ENCODE results near the gene PTGS2. TPM values are rescaled to one million over a fixed set of nuclear protein-coding genes. Genes with fewer than 3 reads are reported as not detected.
A peak's percentile ranks its signal among the peaks of the same experiment; 100 is the strongest.

Gene PTGS2
- total and polyA plus RNA-seq, 7 donors, result 0.03 to 0.53 (median 0.13) TPM

DNA sequence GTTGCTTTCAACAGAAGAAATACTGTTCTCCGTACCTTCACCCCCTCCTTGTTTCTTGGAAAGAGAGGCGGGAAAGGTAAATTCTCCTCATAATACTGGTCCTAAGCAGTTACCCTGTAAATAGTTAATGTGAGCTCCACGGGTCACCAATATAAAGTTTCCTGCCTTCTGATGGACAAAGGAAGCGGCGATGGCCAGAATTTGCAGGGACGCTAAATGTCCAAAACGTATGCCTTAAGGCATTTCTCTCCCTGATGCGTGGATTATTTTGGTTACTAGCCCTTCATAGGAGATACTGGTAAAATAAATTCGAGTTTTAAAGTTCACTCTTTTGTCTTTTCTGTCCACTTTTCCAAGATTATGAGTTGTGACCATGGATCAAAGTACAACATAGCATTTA, 898 bp upstream of the PTGS2 start:
- no peak for ATAC-seq
- intact Hi-C loops (cut with DNase I), result no loop called here
- peaks cover 2 to 22% (median 8%) of the 10 kb centered on the region in 3 donors for H3K27me3 ChIP-seq (ENCODE audit: insufficient read depth in 3 of 3, low read length in 2 of 3)

DNA sequence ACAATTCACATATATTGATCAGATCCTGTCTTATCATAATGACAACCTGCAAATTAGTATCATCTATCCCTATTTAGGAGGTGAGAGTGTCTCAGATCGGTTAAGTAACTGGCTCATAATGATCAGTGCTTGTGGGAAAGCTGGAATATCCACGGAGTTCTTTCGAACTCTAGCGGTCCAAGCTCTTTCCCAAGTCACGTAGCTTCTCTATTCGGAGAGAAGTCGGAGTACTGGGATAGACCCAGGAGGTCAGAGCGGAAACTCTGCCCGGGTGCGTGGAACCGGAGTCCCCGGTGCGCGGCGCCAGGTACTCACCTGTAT, 339 bp downstream of the PTGS2 start:
- H3K27me3 ChIP-seq (ENCODE audit: insufficient read depth in 3 of 3, low read length in 2 of 3), result peaks cover 2 to 22% (median 8%) of the 10 kb centered on the region in 3 donors
- intact Hi-C loops (cut with DNase I), result no loop called here
- DNase-seq, result no peak
- no peaks in the 10 kb centered on the region for H3K4me1 ChIP-seq
- H3K27ac ChIP-seq, result peak overlapping the region; percentile 30
- WGBS, 3 donors, result 1 to 2% (median 2%) methylated on average over 15 of the region's 15 CpGs
- H3K4me3 ChIP-seq, result peak overlapping the region; percentile 61
- TF ChIP-seq, protein P1, sequence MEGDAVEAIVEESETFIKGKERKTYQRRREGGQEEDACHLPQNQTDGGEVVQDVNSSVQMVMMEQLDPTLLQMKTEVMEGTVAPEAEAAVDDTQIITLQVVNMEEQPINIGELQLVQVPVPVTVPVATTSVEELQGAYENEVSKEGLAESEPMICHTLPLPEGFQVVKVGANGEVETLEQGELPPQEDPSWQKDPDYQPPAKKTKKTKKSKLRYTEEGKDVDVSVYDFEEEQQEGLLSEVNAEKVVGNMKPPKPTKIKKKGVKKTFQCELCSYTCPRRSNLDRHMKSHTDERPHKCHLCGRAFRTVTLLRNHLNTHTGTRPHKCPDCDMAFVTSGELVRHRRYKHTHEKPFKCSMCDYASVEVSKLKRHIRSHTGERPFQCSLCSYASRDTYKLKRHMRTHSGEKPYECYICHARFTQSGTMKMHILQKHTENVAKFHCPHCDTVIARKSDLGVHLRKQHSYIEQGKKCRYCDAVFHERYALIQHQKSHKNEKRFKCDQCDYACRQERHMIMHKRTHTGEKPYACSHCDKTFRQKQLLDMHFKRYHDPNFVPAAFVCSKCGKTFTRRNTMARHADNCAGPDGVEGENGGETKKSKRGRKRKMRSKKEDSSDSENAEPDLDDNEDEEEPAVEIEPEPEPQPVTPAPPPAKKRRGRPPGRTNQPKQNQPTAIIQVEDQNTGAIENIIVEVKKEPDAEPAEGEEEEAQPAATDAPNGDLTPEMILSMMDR (IDR thresholded peaks at IDR 0.05), result no peak
- peak in 2 of 4 donors; percentile 46 to 56 for ATAC-seq
- no peaks in the 10 kb centered on the region for H3K36me3 ChIP-seq (ENCODE audit: insufficient read depth in 1 of 2, low read depth in 1 of 2)
- H3K9me3 ChIP-seq, result no peaks in the 10 kb centered on the region

More for the DNA sequence above, 898 bp upstream of the PTGS2 start:
- no peak for DNase-seq
- no peak overlapping the region for H3K27ac ChIP-seq
- TF ChIP-seq, protein P1 (IDR thresholded peaks at IDR 0.05), result no peak
- no peaks in the 10 kb centered on the region for H3K36me3 ChIP-seq (ENCODE audit: insufficient read depth in 1 of 2, low read depth in 1 of 2)
- H3K4me1 ChIP-seq, result no peaks in the 10 kb centered on the region
- no peaks in the 10 kb centered on the region for H3K9me3 ChIP-seq
- 17 to 18% (median 18%) methylated on average over 9 of the region's 9 CpGs for WGBS, 3 donors
- peak overlapping the region; percentile 61 for H3K4me3 ChIP-seq

DNA sequence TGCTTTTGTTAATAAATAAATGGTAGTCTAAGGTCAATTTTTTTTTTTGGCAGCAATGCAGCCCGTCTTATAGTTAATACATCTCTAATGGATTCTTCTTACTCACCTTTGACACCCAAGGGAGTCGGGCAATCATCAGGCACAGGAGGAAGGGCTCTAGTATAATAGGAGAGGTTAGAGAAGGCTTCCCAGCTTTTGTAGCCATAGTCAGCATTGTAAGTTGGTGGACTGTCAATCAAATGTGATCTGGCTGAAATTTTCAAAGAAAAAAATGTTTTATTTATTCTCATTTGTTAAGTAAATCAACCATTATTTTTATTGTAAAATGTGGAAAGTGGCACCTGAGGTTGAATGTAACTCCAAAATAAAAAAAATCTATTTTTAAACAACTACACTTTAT, 2.1 kb downstream of the PTGS2 start:
- H3K4me1 ChIP-seq, result no peaks in the 10 kb centered on the region
- H3K27ac ChIP-seq, result no peak overlapping the region
- no peak overlapping the region for H3K4me3 ChIP-seq
- H3K9me3 ChIP-seq, result no peaks in the 10 kb centered on the region
- no peak for ATAC-seq
- intact Hi-C loops (cut with DNase I), result no loop called here
- no peaks in the 10 kb centered on the region for H3K36me3 ChIP-seq (ENCODE audit: insufficient read depth in 1 of 2, low read depth in 1 of 2)
- 67 to 78% (median 71%) methylated on average over 2 of the region's 2 CpGs for WGBS, 3 donors
- H3K27me3 ChIP-seq (ENCODE audit: insufficient read depth in 3 of 3, low read length in 2 of 3), result peaks cover 2 to 22% (median 8%) of the 10 kb centered on the region in 3 donors
- TF ChIP-seq, protein P1 (IDR thresholded peaks at IDR 0.05), result no peak
- no peak for DNase-seq

DNA sequence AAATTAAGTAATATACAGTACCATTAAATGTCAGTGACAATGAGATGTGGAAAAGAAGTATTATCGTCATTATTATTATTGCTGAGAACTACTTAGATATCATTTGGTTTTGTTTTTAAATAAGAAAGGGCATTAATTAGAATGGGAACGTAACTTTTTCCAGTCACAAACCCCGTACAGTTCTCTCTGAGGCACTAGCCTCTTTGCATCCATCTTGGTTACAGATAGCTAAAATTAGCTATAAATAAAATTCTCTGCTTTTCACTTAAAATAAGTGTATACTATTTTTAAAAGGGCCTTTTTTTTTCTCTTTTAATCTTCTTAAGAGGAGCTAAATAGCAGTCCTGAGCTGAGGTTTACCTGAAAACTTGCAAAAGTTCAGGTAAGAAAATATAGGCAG, 7.6 kb downstream of the PTGS2 start:
- Histone ChIP-seq H3K4me3 (no peak overlapping the region), H3K4me1 (no peaks in the 10 kb centered on the region), H3K27ac (no peak overlapping the region), H3K9me3 (no peaks in the 10 kb centered on the region), H3K27me3 (ENCODE audit: insufficient read depth in 3 of 3, low read length in 2 of 3) (no peaks in the 10 kb centered on the region), H3K36me3 (ENCODE audit: insufficient read depth in 1 of 2, low read depth in 1 of 2) (no peaks in the 10 kb centered on the region)
- DNase-seq, result no peak
- TF ChIP-seq, protein P1 (IDR thresholded peaks at IDR 0.05), result no peak
- intact Hi-C loops (cut with DNase I), result no loop called here
- 91 to 95% (median 93%) methylated on average over 3 of the region's 3 CpGs for WGBS, 3 donors
- no peak for ATAC-seq

DNA sequence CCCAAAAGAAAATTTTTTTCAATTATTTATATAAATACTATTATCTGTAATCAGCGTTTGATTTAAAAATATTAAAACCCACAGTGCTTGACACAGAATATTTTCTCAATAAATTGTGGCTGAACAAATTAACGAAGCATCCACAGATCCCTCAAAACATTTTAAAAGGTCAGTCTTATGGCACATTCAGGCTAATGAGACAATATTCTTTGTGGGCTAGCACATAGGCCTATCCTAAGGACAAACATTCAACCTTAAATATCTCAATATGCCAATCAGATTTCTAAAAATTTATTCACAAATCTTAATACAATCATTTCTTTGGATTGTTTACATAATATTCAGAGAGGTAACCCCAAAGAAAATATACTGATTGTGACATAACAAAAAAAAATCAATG, 8.1 kb downstream of the PTGS2 start:
- Histone ChIP-seq H3K27me3 (ENCODE audit: insufficient read depth in 3 of 3, low read length in 2 of 3) (no peaks in the 10 kb centered on the region), H3K27ac (no peak overlapping the region), H3K36me3 (ENCODE audit: insufficient read depth in 1 of 2, low read depth in 1 of 2) (no peaks in the 10 kb centered on the region), H3K4me3 (no peak overlapping the region), H3K9me3 (no peaks in the 10 kb centered on the region), H3K4me1 (no peaks in the 10 kb centered on the region)
- DNase-seq (no peak), ATAC-seq (no peak)
- 88 to 91% (median 89%) methylated on average over 2 of the region's 2 CpGs for WGBS, 3 donors
- TF ChIP-seq, protein P1 (IDR thresholded peaks at IDR 0.05), result no peak
- intact Hi-C loops (cut with DNase I), result no loop called here

Data from psoas muscle (tissue), 8 donors.